GM21723 (cell line): ENCODE results near the gene PTPRD.

Source experiments
- ATAC-seq: cut with Tn5 transposase; IDR thresholded peaks from one replicate; pipeline ENCODE4 v1.9.1; 2021; ENCODE audit warnings: mild to moderate bottlenecking, moderate library complexity; ENCODE audit not compliant: unreplicated experiment

Gene PTPRD

GRCh38 chr9:8362250-8362649 lies 2250.6 kb downstream of the PTPRD start:
- no peak for ATAC-seq

- ATAC-seq: no peak
Measured at GRCh38 chr9:8361364-8361763, 2251.4 kb downstream of the PTPRD start.

- ATAC-seq: no peak
Measured at GRCh38 chr9:8356406-8356805, 2256.4 kb downstream of the PTPRD start.

- no peak for ATAC-seq
Measured at GRCh38 chr9:8351436-8351835, 2261.4 kb downstream of the PTPRD start.

GRCh38 chr9:8349901-8350300 lies 2262.9 kb downstream of the PTPRD start:
- ATAC-seq: no peak

- ATAC-seq: no peak
Measured at GRCh38 chr9:8349376-8349775, 2263.4 kb downstream of the PTPRD start.

GRCh38 chr9:8348756-8349155 lies 2264.0 kb downstream of the PTPRD start:
- no peak for ATAC-seq

- ATAC-seq: no peak
Measured at GRCh38 chr9:8346296-8346695, 2266.5 kb downstream of the PTPRD start.

- ATAC-seq: no peak
Measured at GRCh38 chr9:8338767-8339510, 2273.9 kb downstream of the PTPRD start.

- no peak for ATAC-seq
Measured at GRCh38 chr9:8337834-8338766, 2274.7 kb downstream of the PTPRD start.

GRCh38 chr9:8332871-8333270 lies 2279.9 kb downstream of the PTPRD start:
- ATAC-seq: no peak

GRCh38 chr9:8332331-8332650 lies 2280.5 kb downstream of the PTPRD start:
- ATAC-seq: no peak

- no peak for ATAC-seq
Measured at GRCh38 chr9:8331507-8332330, 2281.1 kb downstream of the PTPRD start.

GRCh38 chr9:8329561-8330283 lies 2283.1 kb downstream of the PTPRD start:
- ATAC-seq: no peak

GRCh38 chr9:8315211-8315610 lies 2297.6 kb downstream of the PTPRD start:
- no peak for ATAC-seq

GRCh38 chr9:8309258-8309657 lies 2303.5 kb downstream of the PTPRD start:
- ATAC-seq: no peak

- no peak for ATAC-seq
Measured at GRCh38 chr9:8304720-8305119, 2308.1 kb downstream of the PTPRD start.

- ATAC-seq: no peak
Measured at GRCh38 chr9:8301296-8301695, 2311.5 kb downstream of the PTPRD start.

GRCh38 chr9:8297047-8297446 lies 2315.8 kb downstream of the PTPRD start:
- no peak for ATAC-seq

- ATAC-seq: no peak
Measured at GRCh38 chr9:8292657-8293056, 2320.1 kb downstream of the PTPRD start.

GRCh38 chr9:8289681-8290080 lies 2323.1 kb downstream of the PTPRD start:
- no peak for ATAC-seq
